HG03039 (cell line): ENCODE measurements around the gene CCDC148.
"Not testable (repeated sequence)": the region's sequence is repeated elsewhere in the genome, so short reads cannot be mapped to it uniquely, and the experiment has no call there.

Source experiments
- ATAC-seq: cut with Tn5 transposase; IDR thresholded peaks from one replicate; pipeline ENCODE4 v1.9.1; 2021; ENCODE audit warnings: mild to moderate bottlenecking, moderate library complexity; ENCODE audit not compliant: unreplicated experiment

The CCDC148 gene

DNA sequence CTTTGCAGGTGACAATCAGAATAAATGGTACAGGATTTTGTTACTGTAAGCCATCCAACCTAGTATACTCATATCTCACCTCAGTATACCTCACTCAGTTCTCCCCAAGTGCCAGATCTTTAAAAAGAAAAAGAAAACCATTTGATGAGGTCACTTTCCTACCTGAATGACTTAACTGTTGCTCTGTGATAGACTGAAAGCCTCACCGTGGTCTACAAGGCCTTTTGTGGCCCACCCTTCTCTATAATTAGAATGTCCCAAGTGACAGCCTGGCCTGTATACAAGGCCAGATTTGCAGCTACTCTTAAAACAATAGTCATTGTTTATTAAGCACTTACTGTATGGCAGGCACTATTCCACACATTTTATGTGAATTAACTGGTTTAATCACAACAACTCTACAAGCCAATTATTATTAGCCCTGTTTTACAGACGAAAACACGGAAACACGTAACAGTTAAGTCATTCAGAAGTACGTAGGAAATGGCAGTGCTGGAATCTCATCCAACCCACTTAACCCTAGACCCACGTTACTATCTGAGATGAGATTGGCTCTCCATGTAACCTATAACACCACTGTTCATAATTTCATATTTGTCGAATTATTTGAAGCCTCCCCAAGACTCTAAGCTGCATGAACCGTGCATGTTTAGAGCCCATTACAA is 28.5 kb upstream of the CCDC148 start:
- no peak for ATAC-seq

DNA sequence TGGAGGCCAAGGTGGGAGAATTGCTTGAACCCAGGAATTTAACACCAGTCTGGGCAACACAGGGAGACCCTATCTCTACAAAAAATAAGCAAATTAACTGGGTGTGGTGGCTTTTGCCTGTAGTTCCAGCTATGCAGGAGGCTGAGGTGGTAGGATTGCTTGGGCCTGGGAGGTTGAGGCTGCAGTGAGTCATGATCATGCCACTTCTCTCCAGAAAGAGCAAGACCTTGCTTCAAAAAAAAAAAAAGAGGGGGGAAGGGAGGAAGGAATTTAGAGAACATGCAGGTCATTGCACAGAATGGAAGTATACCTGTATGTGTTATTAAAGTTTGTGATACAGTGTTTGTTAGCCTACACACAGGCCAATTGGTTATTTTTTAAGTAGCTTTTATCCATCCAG is 26.0 kb upstream of the CCDC148 start:
- ATAC-seq = no peak

DNA sequence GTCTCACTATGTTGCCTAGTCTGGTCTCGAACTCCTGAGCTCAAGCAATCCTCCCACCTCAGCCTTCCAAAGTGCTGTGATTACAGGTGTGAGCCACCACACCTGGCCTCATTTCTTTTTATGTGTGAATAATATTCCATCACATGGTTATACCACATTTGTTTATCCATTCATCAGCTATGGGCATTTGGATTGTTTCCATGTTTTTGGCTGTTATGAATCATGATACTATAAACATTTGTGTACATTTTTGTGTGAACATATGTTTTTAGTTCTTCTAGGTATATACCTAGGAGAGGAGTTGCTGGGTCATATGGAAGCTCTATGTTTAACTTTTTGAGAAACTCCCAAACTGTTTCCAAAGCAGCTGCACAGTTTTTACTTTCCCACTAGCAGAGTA is 24.6 kb upstream of the CCDC148 start:
- no peak for ATAC-seq

DNA sequence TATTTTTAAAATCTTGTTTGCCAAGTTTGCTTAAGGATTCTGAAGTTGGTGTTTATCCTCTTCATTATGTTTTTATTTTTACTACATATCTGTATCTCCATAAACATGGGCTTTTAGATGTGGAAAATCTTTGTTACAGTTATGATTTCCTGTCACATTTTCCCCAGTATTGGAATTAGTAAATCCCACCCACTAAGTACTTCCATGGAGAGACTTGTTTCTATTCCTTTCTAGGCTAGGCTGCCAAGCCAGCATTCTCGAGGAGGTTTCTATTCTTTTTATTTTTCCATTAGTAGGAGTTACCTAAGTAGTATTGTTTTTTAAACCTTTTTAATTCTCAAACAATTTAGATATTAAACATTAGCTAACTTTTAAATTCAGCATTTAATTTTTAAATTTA is 22.3 kb upstream of the CCDC148 start:
- no peak for ATAC-seq

DNA sequence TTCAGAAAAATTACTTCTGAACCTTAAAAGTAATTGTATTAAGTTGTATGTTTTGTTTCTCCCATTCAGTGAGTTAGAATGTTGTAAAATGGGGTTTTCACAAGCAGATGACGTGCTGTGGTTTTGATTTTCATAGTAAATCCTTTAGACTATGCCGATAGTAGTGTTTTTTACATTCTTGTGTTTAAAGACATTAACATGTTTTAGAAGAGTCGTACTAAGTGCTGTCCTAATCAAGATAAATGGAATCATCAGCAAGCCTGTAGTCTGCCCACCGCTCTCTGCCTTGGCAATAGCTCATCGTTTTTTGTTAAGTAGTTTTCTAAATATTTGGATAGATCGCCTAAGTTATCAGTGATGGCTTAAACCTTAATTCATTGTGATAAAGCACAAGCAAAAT is 21.7 kb upstream of the CCDC148 start:
- ATAC-seq = no peak

DNA sequence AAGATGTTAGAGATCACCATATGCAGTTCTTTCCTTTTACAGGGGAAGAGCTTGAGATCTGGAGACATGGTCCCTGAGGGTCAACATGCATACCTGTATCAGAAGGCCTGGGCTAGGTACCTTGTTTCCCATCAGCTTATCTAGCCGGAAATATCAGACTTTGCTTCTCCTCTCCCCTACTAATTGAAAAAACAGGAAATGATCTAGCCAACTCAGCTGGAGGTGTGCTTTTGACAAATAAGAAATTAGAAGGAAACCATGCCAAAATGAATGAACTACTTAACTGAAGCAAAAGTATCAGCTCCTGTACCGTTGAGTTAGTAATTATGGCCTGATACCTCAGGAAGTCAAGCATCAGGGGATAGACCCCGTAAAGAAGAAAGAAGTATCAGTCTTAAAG is 20.6 kb upstream of the CCDC148 start:
- ATAC-seq = no peak

DNA sequence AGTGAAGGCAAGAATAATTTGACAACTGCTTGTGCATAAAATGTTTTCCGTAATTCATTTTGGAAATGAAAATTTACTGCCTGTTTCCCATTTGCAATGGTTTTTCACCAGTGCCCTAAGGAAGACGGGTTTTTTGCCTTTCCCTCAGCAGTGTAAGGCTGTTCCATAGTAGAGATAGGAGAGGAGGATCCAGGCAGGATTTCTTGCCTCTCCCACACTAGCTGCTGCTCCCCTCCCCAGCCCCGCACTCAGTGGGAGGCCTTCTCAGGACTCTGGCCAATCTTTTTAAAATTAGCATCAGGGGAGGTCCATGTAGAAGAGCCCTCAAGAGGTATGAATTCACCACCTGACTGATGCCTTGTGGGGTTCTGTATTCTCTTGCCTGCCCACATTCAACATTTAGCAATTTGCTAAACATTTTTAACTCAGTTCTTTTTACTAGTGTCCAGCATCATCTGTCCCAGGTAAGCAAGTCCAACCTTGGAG is 18.0 kb upstream of the CCDC148 start:
- ATAC-seq = not testable (repeated sequence)

DNA sequence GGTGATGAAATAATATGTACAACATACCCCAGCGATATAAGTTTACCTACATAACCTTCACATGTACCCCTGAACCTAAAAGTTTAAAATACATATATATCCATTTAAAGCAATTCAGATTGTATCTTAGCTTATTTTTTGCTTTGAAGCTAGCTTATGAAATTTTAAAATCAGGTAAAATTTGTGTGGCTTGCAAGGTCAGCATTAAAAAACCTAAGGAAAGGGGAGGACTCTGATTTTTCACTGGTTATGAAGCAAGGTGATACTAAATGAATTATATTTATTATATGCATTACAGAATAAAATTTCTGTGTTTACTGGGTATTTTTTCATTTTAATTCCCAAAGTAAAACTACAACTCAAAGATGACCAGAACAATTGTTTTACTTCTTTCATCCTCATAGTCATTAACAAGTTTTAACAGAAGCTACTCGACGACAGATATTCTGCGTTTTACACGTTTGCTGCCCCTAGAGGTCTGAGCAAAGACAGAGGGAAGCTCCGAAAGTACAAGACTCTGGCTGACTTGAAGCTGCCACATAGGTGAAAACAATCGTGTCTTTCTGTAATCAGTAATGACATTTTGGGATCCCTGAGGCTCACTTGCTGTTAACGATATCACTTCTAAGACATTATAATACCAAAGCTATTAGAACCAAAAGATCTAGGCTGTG is 17.3 kb upstream of the CCDC148 start:
- no peak for ATAC-seq

DNA sequence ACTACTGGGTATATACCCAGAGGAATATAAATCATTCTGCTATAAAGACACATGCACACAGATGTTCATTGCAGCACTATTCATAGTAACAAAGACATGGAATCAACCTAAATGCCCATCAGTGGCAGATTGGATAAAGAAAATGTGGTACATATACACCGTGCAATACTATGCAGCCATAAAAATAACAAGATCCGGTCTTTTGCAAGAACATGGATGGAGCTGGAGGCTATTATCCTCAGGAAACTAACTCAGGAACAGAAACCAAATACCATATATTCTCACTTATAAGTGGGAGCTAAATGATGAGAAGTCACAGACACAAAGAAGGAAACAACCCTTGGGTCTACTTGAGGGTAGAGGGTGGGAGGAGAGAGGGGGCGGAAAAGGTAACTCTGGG is 16.7 kb upstream of the CCDC148 start:
- not testable (repeated sequence) for ATAC-seq

DNA sequence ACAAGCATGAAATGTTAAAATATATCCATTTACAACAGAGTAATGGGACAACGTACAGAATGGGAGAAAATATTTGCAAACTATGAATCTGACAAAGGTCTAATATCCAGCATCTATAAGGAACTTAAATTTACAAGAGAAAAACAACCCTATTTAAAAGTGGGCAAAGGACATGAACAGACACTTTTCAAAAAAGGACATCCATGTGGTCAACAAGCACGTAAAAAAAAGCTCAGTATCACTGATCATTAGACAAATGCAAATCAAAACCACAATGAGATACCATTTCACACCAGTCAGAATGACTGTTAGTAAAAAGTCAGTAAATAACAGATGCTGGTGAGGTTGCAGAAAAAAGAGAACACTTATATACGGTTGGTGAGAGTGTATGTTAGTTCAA is 16.3 kb upstream of the CCDC148 start:
- ATAC-seq = not testable (repeated sequence)

DNA sequence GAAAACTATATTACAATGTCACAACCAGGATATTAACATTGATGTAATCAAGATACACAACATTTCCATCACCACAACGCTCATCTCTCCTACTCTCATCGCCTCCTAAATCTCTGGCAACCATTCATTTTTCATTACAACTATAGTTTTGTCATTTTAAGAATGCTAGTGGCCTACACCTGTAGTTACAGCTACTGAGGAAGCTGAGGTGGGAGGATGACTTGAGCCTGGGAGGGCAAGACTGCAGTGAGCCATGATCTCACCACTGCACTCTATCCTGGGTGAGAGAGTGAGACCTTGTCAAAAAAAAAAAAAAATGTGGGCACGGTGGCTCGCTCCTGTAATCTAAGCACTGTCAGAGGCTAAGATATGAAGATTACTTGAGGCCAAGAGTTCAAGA is 10.7 kb upstream of the CCDC148 start:
- ATAC-seq = no peak

DNA sequence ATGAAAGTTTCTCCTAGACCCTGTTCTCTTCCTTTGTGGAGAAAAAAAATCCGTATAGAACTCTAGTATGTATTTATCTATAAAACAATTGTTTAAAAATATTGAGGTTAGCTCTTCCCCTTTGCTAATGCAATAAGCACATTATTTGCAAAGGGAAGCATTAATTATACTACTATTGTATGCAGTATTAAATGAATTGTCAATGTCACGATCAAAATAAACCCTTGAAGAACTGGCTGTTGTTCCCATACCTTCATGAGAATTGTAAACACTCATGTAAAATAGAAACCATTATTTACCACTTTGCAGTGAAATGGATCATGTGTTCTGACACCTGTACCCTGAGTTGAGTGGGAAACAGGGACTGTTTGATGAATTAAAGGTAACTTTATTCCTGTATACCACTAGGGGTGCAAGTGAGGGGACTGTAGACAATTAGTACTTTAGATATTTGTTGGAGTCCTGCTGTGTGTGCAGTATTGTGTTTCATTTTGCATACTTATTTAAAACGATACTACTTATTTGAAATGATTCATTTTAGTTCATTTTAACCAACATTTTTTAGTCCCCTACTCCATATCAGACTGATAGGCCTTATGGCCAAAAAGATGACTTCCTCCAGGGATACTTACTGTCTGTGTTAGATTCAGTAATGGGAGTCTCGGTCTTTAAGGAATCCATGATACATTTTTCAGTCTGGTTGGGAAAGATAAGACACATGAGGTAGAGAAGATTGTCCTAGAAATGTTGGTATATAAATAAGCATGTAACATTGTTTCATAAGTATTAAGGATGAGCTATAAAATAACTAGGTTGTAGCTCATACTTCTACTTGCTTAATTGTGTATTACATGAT is 8.1 kb upstream of the CCDC148 start:
- no peak for ATAC-seq

DNA sequence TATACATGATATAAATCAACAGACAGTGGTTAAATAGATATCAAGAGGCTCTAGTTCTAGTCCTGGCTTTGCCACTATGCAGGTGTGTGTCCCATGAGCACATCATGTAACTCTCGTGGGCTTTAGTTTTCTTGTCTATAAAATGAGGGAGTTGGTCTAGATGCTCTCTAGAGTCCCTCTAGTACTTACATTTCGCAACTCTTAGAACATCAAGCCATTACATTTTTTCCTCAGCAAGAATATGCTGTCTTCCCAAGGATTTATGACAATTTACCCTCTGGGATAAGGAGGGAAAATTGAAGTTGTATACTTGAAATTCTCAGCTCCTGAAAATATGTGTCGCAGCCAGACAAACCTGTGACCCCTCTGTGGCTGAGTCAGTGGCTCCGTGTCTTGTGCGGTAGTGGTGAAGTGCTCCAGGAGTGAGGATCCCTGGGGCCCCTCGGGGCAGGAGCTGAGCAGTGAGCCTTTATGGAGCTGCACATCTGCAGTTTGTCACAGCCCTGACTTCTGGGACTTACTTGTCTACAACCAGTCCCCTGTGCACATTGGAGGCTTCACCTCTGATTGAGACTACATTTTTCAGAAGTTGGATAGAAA is 7.0 kb upstream of the CCDC148 start:
- ATAC-seq = no peak

DNA sequence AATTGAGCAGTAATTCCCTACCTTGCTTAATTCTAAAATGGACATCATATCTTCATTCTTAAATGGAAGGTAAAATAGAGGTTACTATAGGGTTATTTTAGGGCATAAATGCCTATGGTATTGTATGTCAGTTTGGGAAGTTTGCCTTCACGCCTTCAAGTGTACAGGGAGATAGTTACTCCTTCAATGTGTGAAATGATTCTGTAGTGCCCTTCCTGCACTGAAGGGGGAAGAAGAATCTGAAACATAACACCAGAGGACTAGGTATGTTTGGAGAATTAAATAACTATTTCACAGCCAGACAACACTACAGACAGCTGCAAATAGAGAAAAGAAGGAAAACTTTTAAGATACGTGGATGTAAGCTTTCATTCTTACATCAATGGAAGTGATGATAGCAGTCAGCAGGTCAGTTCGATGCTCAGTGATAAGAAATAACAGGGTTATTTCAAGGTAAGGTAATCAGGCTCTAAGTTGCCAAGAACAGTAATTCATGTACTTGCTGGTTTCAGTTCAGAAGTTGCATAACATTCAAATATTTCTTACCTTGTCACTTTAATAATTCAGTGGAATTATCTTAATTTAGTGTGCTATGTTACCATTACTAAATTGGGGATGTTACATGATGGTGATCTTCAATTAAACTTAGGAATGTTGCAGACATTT is 4.2 kb upstream of the CCDC148 start:
- ATAC-seq = no peak

DNA sequence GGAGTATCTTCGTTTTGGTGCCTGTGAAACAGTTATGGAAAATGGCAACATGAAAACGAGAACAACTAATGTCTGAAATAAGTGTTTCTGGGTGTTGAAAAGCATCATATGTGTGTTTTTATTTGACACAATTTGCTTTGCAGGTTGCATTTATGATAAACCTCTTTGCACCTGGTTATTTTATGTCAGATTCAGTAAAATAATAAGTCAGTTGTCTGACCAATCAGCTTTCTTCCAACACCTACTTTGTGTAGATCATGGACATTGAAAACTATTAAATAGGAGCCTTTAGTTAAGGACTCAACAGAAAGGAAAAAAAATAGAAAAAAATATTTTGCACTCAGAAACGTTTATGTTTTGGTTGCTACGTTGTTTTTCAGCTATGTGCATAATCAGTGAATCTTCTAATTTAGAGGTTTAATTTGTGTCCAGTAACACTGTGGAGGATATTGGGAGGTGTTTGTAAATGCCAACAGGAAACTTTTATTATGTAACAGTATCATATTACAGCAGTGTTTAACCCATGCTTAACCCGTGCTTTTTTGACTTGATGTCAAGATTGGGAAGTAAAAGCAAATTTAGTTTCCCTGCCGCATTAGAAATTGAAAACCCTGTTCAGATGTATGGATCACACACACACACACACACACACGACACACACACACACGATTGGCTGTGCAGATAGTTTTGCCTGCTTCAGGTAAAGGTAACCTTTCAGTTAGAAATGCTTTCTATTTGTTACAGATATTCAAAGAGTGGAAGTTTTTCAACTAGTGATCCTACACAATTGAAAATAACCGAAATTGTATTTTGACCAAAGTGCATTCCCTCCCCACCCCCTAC is 2.8 kb upstream of the CCDC148 start:
- ATAC-seq = no peak

DNA sequence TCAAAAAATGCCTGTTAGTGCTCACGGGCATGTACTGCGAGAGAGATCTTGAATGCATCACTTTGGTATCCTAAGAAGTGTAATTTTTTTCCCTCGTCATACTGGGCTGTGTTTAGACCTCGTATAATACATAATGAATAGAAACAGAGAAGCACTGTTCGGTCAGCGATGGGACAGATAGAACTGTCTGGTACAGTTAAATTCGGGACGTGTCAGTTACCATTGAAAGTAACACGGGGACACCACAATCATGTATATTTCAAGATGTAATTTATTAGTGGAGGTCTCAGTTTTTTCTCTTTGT is 2.0 kb upstream of the CCDC148 start:
- no peak for ATAC-seq

DNA sequence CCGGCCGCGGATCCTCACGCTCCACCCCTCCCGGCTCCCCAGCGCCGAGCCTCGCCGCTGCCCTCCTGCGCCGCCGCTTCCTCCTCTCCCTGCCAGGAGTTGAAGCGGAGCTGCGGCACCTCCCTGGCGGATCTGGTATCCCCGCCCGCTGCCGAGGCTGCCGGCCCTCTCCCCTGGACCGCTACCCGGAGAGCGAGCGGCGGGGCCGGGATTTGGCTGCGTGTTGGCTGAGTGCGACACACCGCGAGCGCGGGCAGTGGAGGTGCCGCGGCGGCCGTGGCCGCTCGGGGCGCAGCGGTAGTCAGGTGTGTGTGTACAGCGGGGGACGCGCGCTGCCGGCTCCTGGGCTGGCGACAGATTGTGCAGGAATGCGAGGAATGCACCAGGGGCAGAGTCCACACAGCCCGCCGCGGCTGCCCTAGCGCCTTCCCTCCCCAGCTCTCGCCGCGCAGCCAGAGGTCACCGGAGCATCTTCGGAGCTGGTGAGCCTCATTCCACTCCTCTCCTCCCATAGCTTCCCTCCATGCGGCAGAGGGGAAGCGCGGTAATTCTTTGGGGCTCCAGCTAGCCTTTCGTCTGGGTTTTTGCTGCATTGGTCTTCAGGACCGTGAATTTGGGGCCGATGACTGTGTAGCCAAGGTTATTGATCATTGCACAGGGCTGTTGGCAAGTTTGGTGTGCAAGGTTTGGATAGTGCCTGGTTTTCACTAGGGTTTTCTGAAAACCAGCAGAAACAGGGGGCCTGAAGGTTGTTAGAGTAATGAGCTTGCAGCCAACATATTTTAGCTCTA is 1.5 kb upstream of the CCDC148 start:
- peak; percentile 35 for ATAC-seq

DNA sequence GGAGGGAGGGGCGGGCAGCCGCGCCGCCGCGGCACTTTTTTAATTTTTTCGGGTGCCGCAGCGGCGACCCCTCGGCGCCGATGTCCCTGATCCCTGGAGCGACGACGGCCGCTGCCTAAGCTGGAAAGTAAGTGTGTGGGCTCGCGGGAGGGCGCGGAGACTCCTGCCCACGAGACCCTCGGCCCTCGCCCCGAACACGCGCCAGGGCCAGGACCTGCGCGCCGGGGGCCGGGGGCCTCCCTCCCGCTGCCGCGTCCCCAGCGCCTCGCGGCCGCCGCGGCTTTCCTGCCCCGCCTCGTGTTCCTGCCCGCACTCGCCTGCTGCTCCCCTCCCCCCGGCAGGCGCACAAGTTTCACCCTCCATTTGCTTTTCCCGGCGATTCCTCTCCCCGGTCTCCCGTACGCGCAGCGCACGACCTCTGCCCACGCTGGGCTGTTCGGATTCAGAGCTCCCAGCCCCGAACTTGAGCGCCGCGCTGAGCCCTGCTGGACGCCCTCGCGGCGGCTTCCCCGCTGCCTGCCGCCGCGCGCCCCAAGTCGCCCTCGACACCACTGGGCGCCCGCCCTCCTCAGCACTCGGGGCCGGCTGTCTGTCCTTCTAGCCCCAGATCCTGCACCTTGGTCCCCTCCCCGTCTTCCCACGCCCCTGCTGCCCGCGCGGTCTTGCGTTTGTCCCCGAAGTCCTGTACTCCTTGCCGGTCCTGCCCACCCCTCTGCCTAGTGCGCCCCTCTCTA is 706 bp upstream of the CCDC148 start:
- ATAC-seq = peak; percentile 19

DNA sequence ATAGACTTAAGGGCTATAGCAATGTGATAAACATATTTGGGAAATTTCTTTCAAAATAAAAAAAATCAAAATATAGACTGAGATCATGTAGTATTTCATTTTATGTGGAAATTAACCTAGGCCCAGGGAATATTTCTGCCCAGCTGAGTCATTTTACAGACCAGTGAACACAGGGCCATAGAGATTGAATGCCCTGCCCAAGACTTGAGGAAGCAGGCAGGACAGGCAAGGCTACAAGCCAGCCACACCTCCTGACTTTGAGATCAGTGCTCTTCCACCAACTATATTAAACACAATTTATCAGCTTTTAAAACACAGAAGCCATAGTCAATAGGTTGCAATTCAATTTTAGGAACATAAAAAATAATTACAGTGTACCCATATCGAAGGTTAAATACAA is 12.9 kb downstream of the CCDC148 start:
- ATAC-seq = no peak
